Vagina (tissue), 2 donors: Measurements from ENCODE around the gene GYG2. TPM values are rescaled to one million over a fixed set of nuclear protein-coding genes. Genes with fewer than 3 reads are reported as not detected.
A peak's percentile ranks its signal among the peaks of the same experiment; 100 is the strongest.
"Not testable (repeated sequence)": the region's sequence is repeated elsewhere in the genome, so short reads cannot be mapped to it uniquely, and the experiment has no call there.

Source experiments
- DNase-seq, 2 donors: peaks; one replicate each; pipeline ENCODE4 v3.0.0-alpha.2; 2017; ENCODE audit errors: extremely low spot score in 2 of 2
- H3K27ac ChIP-seq: fragments of 200-600 bp; sonication (generic); one replicate; pipeline ENCODE4 v1.5.1; 2019
- H3K27me3 ChIP-seq: fragments of 200-600 bp; sonication (generic); one replicate; pipeline ENCODE4 v1.5.1; 2019
- H3K36me3 ChIP-seq, 2 donors: fragments of 200-600 bp; sonication (generic); one replicate each; pipeline ENCODE4 v1.5.1; 2017 to 2019
- H3K4me1 ChIP-seq: fragments of 200-600 bp; sonication (generic); one replicate; pipeline ENCODE4 v1.5.1; 2019
- H3K4me3 ChIP-seq, 2 donors: fragments of 200-600 bp; sonication (generic); 1 replicate in 1 of 2; 2 replicates in 1 of 2; pipeline ENCODE4 v1.5.1; 2016 to 2019
- H3K9me3 ChIP-seq: fragments of 200-600 bp; sonication (generic); one replicate; pipeline ENCODE4 v1.5.1; 2019
- CTCF ChIP-seq, 3 experiments: fragments of 450-650 bp in 2 of 3; fragments of 200-600 bp in 1 of 3; sonication (generic) in 1 of 3; IDR thresholded peaks; one replicate each; pipeline ENCODE4 v1.5.1; 2017 to 2019; ENCODE audit warnings: antibody characterized with exemption in 3 of 3, mild to moderate bottlenecking in 2 of 3, moderate library complexity in 2 of 3
- POLR2A ChIP-seq, 2 donors: fragments of 450-650 bp; IDR thresholded peaks; one replicate each; pipeline ENCODE4 v1.6.1; 2017; ENCODE audit warnings: antibody characterized with exemption in 2 of 2, mild to moderate bottlenecking in 2 of 2, moderate library complexity in 2 of 2
- POLR2AphosphoS5 ChIP-seq, 2 donors: sonication (generic); formaldehyde crosslinking; IDR thresholded peaks; one replicate each; pipeline ENCODE4 v1.9.0; 2017; ENCODE audit warnings: antibody characterized with exemption in 2 of 2, mild to moderate bottlenecking in 2 of 2, low read depth in 1 of 2; ENCODE audit not compliant: insufficient read depth in 1 of 2
- intact Hi-C: fragments of 100-400 bp; cut with DNase I; formaldehyde crosslinking; loops from one replicate; pipeline ENCODE4 v1.15.1; 2023
- total RNA-seq: library from RNA; depleted of rRNA; stranded (reverse); fragments of >200 nt; gene quantifications from one replicate; pipeline ENCODE4 v1.2.3, GENCODE V29; 2016

Gene GYG2
- total RNA-seq, 1 donor from 2014 or later = 15.7 TPM

GRCh38 chrX:2793752-2794151, 35.0 kb upstream of the GYG2 start:
- no peak overlapping the region for H3K27ac ChIP-seq
- H3K27me3 ChIP-seq = no peaks in the 10 kb centered on the region
- H3K9me3 ChIP-seq = no peaks in the 10 kb centered on the region
- H3K4me1 ChIP-seq = no peaks in the 10 kb centered on the region
- DNase-seq = no peak
- no peak overlapping the region for H3K4me3 ChIP-seq
- H3K36me3 ChIP-seq = no peaks in the 10 kb centered on the region
- intact Hi-C loops = no loop called here
- TF ChIP-seq CTCF (IDR thresholded peaks at IDR 0.05) = no peak
- no peak for TF ChIP-seq POLR2A (IDR thresholded peaks at IDR 0.05)
- TF ChIP-seq POLR2AphosphoS5 (IDR thresholded peaks at IDR 0.05; ENCODE audit: insufficient read depth in 1 of 2, low read depth in 1 of 2) = no peak

- DNase-seq = no peak
- intact Hi-C loops = no loop called here
- TF ChIP-seq POLR2AphosphoS5 (IDR thresholded peaks at IDR 0.05; ENCODE audit: insufficient read depth in 1 of 2, low read depth in 1 of 2) = no peak
- no peak for TF ChIP-seq POLR2A (IDR thresholded peaks at IDR 0.05)
- no peak for TF ChIP-seq CTCF (IDR thresholded peaks at IDR 0.05)
- Histone ChIP-seq H3K4me3 (no peak overlapping the region), H3K27me3 (no peaks in the 10 kb centered on the region), H3K27ac (no peak overlapping the region), H3K4me1 (no peaks in the 10 kb centered on the region), H3K9me3 (no peaks in the 10 kb centered on the region), H3K36me3 (no peaks in the 10 kb centered on the region)
These were observed 34.4 kb upstream of the GYG2 start for GRCh38 chrX:2794336-2794735.

GRCh38 chrX:2796808-2797207, 31.9 kb upstream of the GYG2 start:
- DNase-seq, H3K4me1 ChIP-seq, H3K27ac ChIP-seq, H3K27me3 ChIP-seq, H3K4me3 ChIP-seq, H3K9me3 ChIP-seq, intact Hi-C loops, H3K36me3 ChIP-seq: not testable (repeated sequence)

- no peaks in the 10 kb centered on the region for H3K9me3 ChIP-seq
- no peak overlapping the region for H3K27ac ChIP-seq
- H3K4me1 ChIP-seq = no peaks in the 10 kb centered on the region
- no peak for TF ChIP-seq CTCF (IDR thresholded peaks at IDR 0.05)
- no peak for TF ChIP-seq POLR2AphosphoS5 (IDR thresholded peaks at IDR 0.05; ENCODE audit: insufficient read depth in 1 of 2, low read depth in 1 of 2)
- TF ChIP-seq POLR2A (IDR thresholded peaks at IDR 0.05) = no peak
- no peak overlapping the region for H3K4me3 ChIP-seq
- intact Hi-C loops = no loop called here
- H3K36me3 ChIP-seq = no peaks in the 10 kb centered on the region
- no peak for DNase-seq
- H3K27me3 ChIP-seq = no peaks in the 10 kb centered on the region
These were observed 29.4 kb upstream of the GYG2 start for GRCh38 chrX:2799369-2799768.

- H3K4me3 ChIP-seq, H3K36me3 ChIP-seq, H3K27me3 ChIP-seq, H3K27ac ChIP-seq, DNase-seq, H3K9me3 ChIP-seq, H3K4me1 ChIP-seq, intact Hi-C loops: not testable (repeated sequence)
These were observed 28.8 kb upstream of the GYG2 start for GRCh38 chrX:2799980-2800379.

GRCh38 chrX:2801223-2801622, 27.5 kb upstream of the GYG2 start:
- intact Hi-C loops = no loop called here
- H3K4me3 ChIP-seq = no peak overlapping the region
- no peaks in the 10 kb centered on the region for H3K27me3 ChIP-seq
- H3K27ac ChIP-seq = no peak overlapping the region
- TF ChIP-seq POLR2AphosphoS5 (IDR thresholded peaks at IDR 0.05; ENCODE audit: insufficient read depth in 1 of 2, low read depth in 1 of 2) (no peak), POLR2A (IDR thresholded peaks at IDR 0.05) (no peak), CTCF (IDR thresholded peaks at IDR 0.05) (no peak)
- H3K4me1 ChIP-seq = no peaks in the 10 kb centered on the region
- H3K36me3 ChIP-seq = no peaks in the 10 kb centered on the region
- no peak for DNase-seq
- no peaks in the 10 kb centered on the region for H3K9me3 ChIP-seq

GRCh38 chrX:2802376-2803090, 26.2 kb upstream of the GYG2 start:
- H3K4me1 ChIP-seq, H3K27ac ChIP-seq, DNase-seq, intact Hi-C loops, H3K9me3 ChIP-seq, H3K36me3 ChIP-seq, H3K27me3 ChIP-seq, H3K4me3 ChIP-seq: not testable (repeated sequence)

GRCh38 chrX:2803486-2803885, 25.2 kb upstream of the GYG2 start:
- DNase-seq, H3K4me3 ChIP-seq, H3K36me3 ChIP-seq, H3K4me1 ChIP-seq, H3K27me3 ChIP-seq, intact Hi-C loops, H3K27ac ChIP-seq, H3K9me3 ChIP-seq: not testable (repeated sequence)

GRCh38 chrX:2804106-2804843, 24.5 kb upstream of the GYG2 start:
- H3K27me3 ChIP-seq, DNase-seq, H3K4me3 ChIP-seq, H3K9me3 ChIP-seq, intact Hi-C loops, H3K4me1 ChIP-seq, H3K36me3 ChIP-seq: not testable (repeated sequence)
- H3K27ac ChIP-seq = peak overlapping the region; percentile 7
